Measurements from ENCODE around the gene SPRED1. TPM values are rescaled to one million over a fixed set of nuclear protein-coding genes. Genes with fewer than 3 reads are reported as not detected.

SPRED1 gene
- total RNA-seq, 1 experiment from 2014 or later: 29.6 TPM

DNA sequence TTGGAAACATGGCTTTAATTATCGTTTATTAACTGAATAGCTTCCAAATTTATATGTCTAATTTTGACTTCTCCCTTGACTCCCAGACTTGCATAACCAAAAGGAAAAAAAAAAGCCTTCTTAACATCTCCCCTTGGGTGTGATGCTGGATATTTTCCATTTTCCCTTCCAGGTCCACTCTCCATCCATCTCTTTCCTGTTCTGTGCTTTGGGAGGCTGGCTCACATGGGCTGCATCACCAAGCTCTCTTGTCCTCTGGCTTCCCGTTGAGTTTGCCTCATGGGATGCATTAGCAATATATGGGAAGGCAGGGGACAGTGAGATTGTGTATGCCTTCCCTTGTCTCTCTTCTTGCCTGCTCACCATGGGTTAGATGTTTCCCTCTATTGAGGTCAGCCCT, 123.4 kb downstream of the SPRED1 start:
- no peaks in the 10 kb centered on the region for H3K4me1 ChIP-seq (ENCODE audit: control insufficient read depth, insufficient read depth, low read length)
- H3K27ac ChIP-seq (ENCODE audit: low read length): no peak overlapping the region
- POLR2A ChIA-PET: no interaction called here
- H3K9me3 ChIP-seq (ENCODE audit: control insufficient read depth, insufficient read depth, low read depth, low read length): no peaks in the 10 kb centered on the region
- no peaks in the 10 kb centered on the region for H3K36me3 ChIP-seq (ENCODE audit: control insufficient read depth, insufficient read depth, low read length)
- BruUV-seq (replicated peaks): no TSS peak
- ATAC-seq: no peak
- no peak overlapping the region for H3K4me3 ChIP-seq (ENCODE audit: low read depth in 2 of 2, low read length in 2 of 2)
- peaks cover 3% of the 10 kb centered on the region; the same call in 1 of the 2 replicates for H3K27me3 ChIP-seq (ENCODE audit: control insufficient read depth, insufficient read depth, low read length)
- CTCF ChIA-PET: no interaction called here
- intact Hi-C loops (cut with micrococcal nuclease; ENCODE audit: unreplicated experiment) (no loop called here), in situ Hi-C loops (cut with HindIII; ENCODE audit: low pct_unique_long_range_greater_than_20kb, low sequenced_read_pairs) (no loop called here)
- no peak for TF ChIP-seq CTCF (IDR thresholded peaks at IDR 0.05)
- TF ChIP-seq TCF7L2 (IDR thresholded peaks at IDR 0.05; ENCODE audit: low read depth, low read length): no peak
- no peak for TF ChIP-seq SIN3A (IDR thresholded peaks at IDR 0.05; ENCODE audit: borderline replicate concordance, insufficient read depth, low read depth, low read length)
- TF ChIP-seq, protein P1, sequence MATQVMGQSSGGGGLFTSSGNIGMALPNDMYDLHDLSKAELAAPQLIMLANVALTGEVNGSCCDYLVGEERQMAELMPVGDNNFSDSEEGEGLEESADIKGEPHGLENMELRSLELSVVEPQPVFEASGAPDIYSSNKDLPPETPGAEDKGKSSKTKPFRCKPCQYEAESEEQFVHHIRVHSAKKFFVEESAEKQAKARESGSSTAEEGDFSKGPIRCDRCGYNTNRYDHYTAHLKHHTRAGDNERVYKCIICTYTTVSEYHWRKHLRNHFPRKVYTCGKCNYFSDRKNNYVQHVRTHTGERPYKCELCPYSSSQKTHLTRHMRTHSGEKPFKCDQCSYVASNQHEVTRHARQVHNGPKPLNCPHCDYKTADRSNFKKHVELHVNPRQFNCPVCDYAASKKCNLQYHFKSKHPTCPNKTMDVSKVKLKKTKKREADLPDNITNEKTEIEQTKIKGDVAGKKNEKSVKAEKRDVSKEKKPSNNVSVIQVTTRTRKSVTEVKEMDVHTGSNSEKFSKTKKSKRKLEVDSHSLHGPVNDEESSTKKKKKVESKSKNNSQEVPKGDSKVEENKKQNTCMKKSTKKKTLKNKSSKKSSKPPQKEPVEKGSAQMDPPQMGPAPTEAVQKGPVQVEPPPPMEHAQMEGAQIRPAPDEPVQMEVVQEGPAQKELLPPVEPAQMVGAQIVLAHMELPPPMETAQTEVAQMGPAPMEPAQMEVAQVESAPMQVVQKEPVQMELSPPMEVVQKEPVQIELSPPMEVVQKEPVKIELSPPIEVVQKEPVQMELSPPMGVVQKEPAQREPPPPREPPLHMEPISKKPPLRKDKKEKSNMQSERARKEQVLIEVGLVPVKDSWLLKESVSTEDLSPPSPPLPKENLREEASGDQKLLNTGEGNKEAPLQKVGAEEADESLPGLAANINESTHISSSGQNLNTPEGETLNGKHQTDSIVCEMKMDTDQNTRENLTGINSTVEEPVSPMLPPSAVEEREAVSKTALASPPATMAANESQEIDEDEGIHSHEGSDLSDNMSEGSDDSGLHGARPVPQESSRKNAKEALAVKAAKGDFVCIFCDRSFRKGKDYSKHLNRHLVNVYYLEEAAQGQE (IDR thresholded peaks at IDR 0.05; ENCODE audit: insufficient read depth in 1 of 2, low read depth in 2 of 2, low read length in 1 of 2): no peak
- no peak for TF ChIP-seq POLR2AphosphoS5 (IDR thresholded peaks at IDR 0.05; ENCODE audit: low read depth, low read length)
- DNase-seq (ENCODE audit: low read depth, low spot score): no peak

- DNase-seq (ENCODE audit: low read depth, low spot score) (no peak), ATAC-seq (no peak)
- Histone ChIP-seq H3K27me3 (ENCODE audit: control insufficient read depth, insufficient read depth, low read length) (peaks cover 3% of the 10 kb centered on the region; the same call in 1 of the 2 replicates), H3K36me3 (ENCODE audit: control insufficient read depth, insufficient read depth, low read length) (no peaks in the 10 kb centered on the region), H3K27ac (ENCODE audit: low read length) (no peak overlapping the region), H3K4me3 (ENCODE audit: low read depth in 2 of 2, low read length in 2 of 2) (no peak overlapping the region), H3K4me1 (ENCODE audit: control insufficient read depth, insufficient read depth, low read length) (no peaks in the 10 kb centered on the region), H3K9me3 (ENCODE audit: control insufficient read depth, insufficient read depth, low read depth, low read length) (no peaks in the 10 kb centered on the region)
- in situ Hi-C loops (cut with HindIII; ENCODE audit: low pct_unique_long_range_greater_than_20kb, low sequenced_read_pairs) (no loop called here), intact Hi-C loops (cut with micrococcal nuclease; ENCODE audit: unreplicated experiment) (no loop called here)
- POLR2A ChIA-PET: no interaction called here
- CTCF ChIA-PET: no interaction called here
- BruUV-seq (replicated peaks): no TSS peak
- TF ChIP-seq POLR2AphosphoS5 (IDR thresholded peaks at IDR 0.05; ENCODE audit: low read depth, low read length): no peak
Measured at GRCh38 chr15:38377636-38378035, 125.0 kb downstream of the SPRED1 start.

- H3K4me1 ChIP-seq (ENCODE audit: control insufficient read depth, insufficient read depth, low read length): no peaks in the 10 kb centered on the region
- in situ Hi-C loops (cut with HindIII; ENCODE audit: low pct_unique_long_range_greater_than_20kb, low sequenced_read_pairs): no loop called here
- H3K36me3 ChIP-seq (ENCODE audit: control insufficient read depth, insufficient read depth, low read length): no peaks in the 10 kb centered on the region
- ATAC-seq (no peak), DNase-seq (ENCODE audit: low read depth, low spot score) (no peak)
- ChIA-PET CTCF (no interaction called here), POLR2A (no interaction called here)
- H3K27me3 ChIP-seq (ENCODE audit: control insufficient read depth, insufficient read depth, low read length): peaks cover 3% of the 10 kb centered on the region; the same call in 1 of the 2 replicates
- intact Hi-C loops (cut with micrococcal nuclease; ENCODE audit: unreplicated experiment): no loop called here
- no peak for TF ChIP-seq SIN3A (IDR thresholded peaks at IDR 0.05; ENCODE audit: borderline replicate concordance, insufficient read depth, low read depth, low read length)
- TF ChIP-seq, protein P1 (IDR thresholded peaks at IDR 0.05; ENCODE audit: insufficient read depth in 1 of 2, low read depth in 2 of 2, low read length in 1 of 2): no peak
- no peak for TF ChIP-seq CTCF (IDR thresholded peaks at IDR 0.05)
- TF ChIP-seq POLR2AphosphoS5 (IDR thresholded peaks at IDR 0.05; ENCODE audit: low read depth, low read length): no peak
- TF ChIP-seq TCF7L2 (IDR thresholded peaks at IDR 0.05; ENCODE audit: low read depth, low read length): no peak
- no peak overlapping the region for H3K4me3 ChIP-seq (ENCODE audit: low read depth in 2 of 2, low read length in 2 of 2)
- H3K27ac ChIP-seq (ENCODE audit: low read length): no peak overlapping the region
- no peaks in the 10 kb centered on the region for H3K9me3 ChIP-seq (ENCODE audit: control insufficient read depth, insufficient read depth, low read depth, low read length)
- BruUV-seq (replicated peaks): no TSS peak
Measured at GRCh38 chr15:38378161-38378560, 125.5 kb downstream of the SPRED1 start.

Data from Panc1 (cell line).